Keratinocyte (primary cell): Measurements from ENCODE around the gene GTF2H2C.
"Not testable (repeated sequence)": the region's sequence is repeated elsewhere in the genome, so short reads cannot be mapped to it uniquely, and the experiment has no call there.

Source experiments
- EZH2 ChIP-seq: IDR thresholded peaks from one replicate; pipeline ENCODE4 v1.6.1; 2012; ENCODE audit warnings: inconsistent platforms, mild to moderate bottlenecking, low read length, moderate library complexity
- TF ChIP-seq, protein P1 (sequence below), 3 experiments: IDR thresholded peaks in 1 of 3; conservative IDR thresholded peaks in 1 of 3; optimal IDR thresholded peaks in 1 of 3; 2 replicates in 2 of 3; 3 replicates in 1 of 3; pipeline versions ENCODE3 to v1.5.1; 2011; ENCODE audit warnings: low read length in 3 of 3, mild to moderate bottlenecking in 3 of 3, moderate library complexity in 2 of 3, control low read depth in 1 of 3, inconsistent platforms in 1 of 3; ENCODE audit not compliant: insufficient read depth in 2 of 3; ENCODE audit errors: extremely low read depth in 1 of 3

- TF ChIP-seq, protein P1, sequence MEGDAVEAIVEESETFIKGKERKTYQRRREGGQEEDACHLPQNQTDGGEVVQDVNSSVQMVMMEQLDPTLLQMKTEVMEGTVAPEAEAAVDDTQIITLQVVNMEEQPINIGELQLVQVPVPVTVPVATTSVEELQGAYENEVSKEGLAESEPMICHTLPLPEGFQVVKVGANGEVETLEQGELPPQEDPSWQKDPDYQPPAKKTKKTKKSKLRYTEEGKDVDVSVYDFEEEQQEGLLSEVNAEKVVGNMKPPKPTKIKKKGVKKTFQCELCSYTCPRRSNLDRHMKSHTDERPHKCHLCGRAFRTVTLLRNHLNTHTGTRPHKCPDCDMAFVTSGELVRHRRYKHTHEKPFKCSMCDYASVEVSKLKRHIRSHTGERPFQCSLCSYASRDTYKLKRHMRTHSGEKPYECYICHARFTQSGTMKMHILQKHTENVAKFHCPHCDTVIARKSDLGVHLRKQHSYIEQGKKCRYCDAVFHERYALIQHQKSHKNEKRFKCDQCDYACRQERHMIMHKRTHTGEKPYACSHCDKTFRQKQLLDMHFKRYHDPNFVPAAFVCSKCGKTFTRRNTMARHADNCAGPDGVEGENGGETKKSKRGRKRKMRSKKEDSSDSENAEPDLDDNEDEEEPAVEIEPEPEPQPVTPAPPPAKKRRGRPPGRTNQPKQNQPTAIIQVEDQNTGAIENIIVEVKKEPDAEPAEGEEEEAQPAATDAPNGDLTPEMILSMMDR (optimal IDR thresholded peaks at IDR 0.05 in 1 of 3, IDR thresholded peaks at IDR 0.05 in 1 of 3, conservative IDR thresholded peaks at IDR 0.05 in 1 of 3; ENCODE audit: extremely low read depth in 1 of 3, insufficient read depth in 2 of 3, low read length in 3 of 3), result not testable (repeated sequence)
- TF ChIP-seq EZH2, result not testable (repeated sequence)
Observed at GRCh38 chr5:69541347-69541746, 18.6 kb upstream of the GTF2H2C start.
